Ectodermal cell (in vitro differentiated cells): ENCODE measurements around the gene PRKCB.

Experiments used
- H3K27ac ChIP-seq: 2 replicates; pipeline ENCODE4 v1.7.0; 2013; ENCODE audit warnings: mild to moderate bottlenecking, low read depth, low read length; ENCODE audit not compliant: insufficient read depth, poor library complexity, severe bottlenecking
- H3K27me3 ChIP-seq: 2 replicates; pipeline ENCODE4 v1.7.0; 2013; ENCODE audit warnings: mild to moderate bottlenecking, low read length; ENCODE audit not compliant: insufficient read depth, control insufficient read depth, poor library complexity, severe bottlenecking
- H3K36me3 ChIP-seq: one replicate; pipeline ENCODE4 v1.7.0; 2013; ENCODE audit warnings: low read length; ENCODE audit not compliant: control insufficient read depth, insufficient read depth
- H3K4me1 ChIP-seq: one replicate; pipeline ENCODE4 v1.7.0; 2013; ENCODE audit warnings: low read length; ENCODE audit not compliant: control insufficient read depth, insufficient read depth
- H3K4me3 ChIP-seq: 2 replicates; pipeline ENCODE4 v1.7.0; 2013; ENCODE audit warnings: low read depth, low read length, control low read depth; ENCODE audit not compliant: insufficient read depth
- H3K9me3 ChIP-seq: 2 replicates; pipeline ENCODE4 v1.7.0; 2013; ENCODE audit warnings: mild to moderate bottlenecking, low read length, moderate library complexity; ENCODE audit not compliant: control insufficient read depth
- WGBS, 2 experiments: methylation state at CpG; one replicate each; pipeline ENCODE4 v1.1.7; 2013; ENCODE audit warnings: missing lambda C conversion rate in 2 of 2; 5-methylcytosine and 5-hydroxymethylcytosine counted together

The PRKCB gene

DNA sequence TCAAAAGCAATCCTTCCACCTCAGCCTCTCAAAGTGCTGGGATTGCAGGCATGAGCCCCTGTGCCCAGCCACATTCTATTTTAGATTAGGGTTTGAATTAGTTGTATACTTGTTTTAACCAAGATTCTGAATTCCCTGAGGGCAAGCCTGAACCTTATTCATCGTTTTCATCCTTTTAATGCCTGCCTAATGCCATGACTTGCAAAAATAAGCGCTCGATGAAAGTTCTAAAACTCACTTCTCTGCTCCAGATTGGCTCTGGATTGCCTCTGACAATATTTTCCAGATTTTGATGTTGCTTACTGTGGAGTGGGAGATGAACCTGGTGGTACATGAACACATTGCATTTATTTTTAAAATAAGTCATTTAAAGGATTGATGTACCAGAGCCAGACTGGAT is 329.5 kb downstream of the PRKCB start:
- no peak overlapping the region for H3K27ac ChIP-seq
- H3K4me3 ChIP-seq, result no peak overlapping the region
- no peaks in the 10 kb centered on the region for H3K27me3 ChIP-seq
- H3K4me1 ChIP-seq, result peaks cover 6% of the 10 kb centered on the region
- H3K9me3 ChIP-seq, result no peaks in the 10 kb centered on the region
- no peaks in the 10 kb centered on the region for H3K36me3 ChIP-seq
- WGBS, 2 experiments, result 91 to 98% methylated on average over 3 of the region's 3 CpGs

DNA sequence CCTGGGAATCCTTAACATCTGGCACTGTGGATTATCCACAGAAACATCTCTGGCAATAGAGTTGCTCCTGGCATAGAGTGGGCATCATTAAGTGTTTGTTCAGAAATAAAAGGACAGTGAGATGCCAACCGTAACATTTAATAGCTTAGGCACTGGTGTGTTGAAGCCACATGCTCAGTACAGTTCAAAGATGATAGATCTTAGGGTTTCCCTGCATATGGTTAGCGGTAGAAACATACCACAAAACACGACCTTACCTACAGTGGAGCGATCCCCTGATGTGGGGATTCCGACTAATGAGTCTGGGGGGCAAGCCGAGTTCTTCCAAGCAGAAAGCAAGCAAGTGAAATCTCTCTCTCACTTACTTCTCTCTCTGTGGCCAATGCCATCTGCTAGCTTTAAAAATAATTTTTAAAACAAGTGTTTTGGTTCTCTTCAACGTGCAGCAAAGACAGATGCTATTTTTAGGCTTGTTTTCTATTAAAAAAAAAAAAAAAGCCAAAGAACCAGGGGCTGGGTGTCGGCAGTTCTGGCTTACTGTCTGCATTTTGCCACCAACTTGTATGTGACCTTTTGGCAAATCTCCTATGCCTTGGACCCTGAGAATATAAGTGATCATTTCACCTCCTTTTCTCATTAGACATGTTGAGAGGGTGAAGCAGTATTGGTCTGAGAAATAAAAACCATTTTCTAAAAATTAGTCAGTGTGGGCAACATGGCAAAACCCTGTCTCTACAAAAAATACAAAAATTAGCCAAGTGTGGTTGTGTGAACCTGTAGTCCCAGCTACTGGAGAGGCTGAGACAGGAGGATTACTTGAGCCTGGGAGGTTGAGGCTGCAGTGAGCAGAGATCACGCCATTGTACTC is 331.1 kb downstream of the PRKCB start:
- no peaks in the 10 kb centered on the region for H3K36me3 ChIP-seq
- H3K4me1 ChIP-seq, result peaks cover 6% of the 10 kb centered on the region
- no peaks in the 10 kb centered on the region for H3K27me3 ChIP-seq
- H3K27ac ChIP-seq, result no peak overlapping the region
- WGBS, 2 experiments, result 93 to 94% methylated on average over 9 of the region's 9 CpGs
- no peak overlapping the region for H3K4me3 ChIP-seq
- no peaks in the 10 kb centered on the region for H3K9me3 ChIP-seq

DNA sequence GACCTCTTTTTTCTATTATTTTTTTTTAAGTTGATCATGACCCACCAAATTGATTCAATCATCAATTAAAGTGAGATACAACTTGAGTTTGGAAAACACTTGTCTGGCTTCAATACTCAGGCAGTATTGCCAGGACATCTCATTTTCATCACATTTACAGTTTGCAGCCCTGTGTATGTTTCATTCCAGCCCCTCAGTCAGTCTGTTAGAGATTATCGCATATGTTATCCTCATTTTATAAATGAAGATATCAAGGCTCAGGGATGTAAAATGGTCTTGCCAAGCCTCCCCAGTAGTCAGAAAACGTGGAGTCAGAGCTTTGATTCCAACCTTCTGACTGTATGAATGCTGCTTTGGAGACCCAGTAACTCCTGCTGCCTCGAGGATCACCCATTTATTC is 333.1 kb downstream of the PRKCB start:
- no peaks in the 10 kb centered on the region for H3K36me3 ChIP-seq
- H3K27ac ChIP-seq, result no peak overlapping the region
- H3K4me3 ChIP-seq, result no peak overlapping the region
- peaks cover 5% of the 10 kb centered on the region for H3K4me1 ChIP-seq
- H3K27me3 ChIP-seq, result no peaks in the 10 kb centered on the region
- 90 to 91% methylated on average over 3 of the region's 3 CpGs for WGBS, 2 experiments
- H3K9me3 ChIP-seq, result no peaks in the 10 kb centered on the region

DNA sequence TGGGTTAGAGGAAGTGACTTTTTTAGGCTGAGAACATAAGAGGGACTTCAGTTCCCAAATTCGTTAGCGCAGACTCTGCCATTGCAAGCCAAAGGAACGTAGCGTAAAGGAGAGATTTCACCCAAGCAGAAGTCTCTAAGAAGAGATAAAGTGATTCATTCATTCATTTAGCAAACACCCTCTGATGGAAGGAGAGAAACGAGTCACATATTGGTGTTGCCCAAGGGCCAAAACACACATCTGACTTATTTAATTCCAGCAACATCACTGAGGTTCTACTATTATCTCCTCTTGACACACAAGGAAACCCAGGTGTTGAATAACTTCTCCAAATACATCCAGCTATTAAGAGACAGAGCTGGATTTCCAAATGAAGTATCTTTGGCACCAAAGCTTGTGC is 334.6 kb downstream of the PRKCB start:
- Histone ChIP-seq H3K27ac (no peak overlapping the region), H3K9me3 (no peaks in the 10 kb centered on the region), H3K4me3 (no peak overlapping the region), H3K4me1 (no peaks in the 10 kb centered on the region), H3K27me3 (no peaks in the 10 kb centered on the region), H3K36me3 (no peaks in the 10 kb centered on the region)
- 93 to 97% methylated on average over 5 of the region's 5 CpGs for WGBS, 2 experiments

DNA sequence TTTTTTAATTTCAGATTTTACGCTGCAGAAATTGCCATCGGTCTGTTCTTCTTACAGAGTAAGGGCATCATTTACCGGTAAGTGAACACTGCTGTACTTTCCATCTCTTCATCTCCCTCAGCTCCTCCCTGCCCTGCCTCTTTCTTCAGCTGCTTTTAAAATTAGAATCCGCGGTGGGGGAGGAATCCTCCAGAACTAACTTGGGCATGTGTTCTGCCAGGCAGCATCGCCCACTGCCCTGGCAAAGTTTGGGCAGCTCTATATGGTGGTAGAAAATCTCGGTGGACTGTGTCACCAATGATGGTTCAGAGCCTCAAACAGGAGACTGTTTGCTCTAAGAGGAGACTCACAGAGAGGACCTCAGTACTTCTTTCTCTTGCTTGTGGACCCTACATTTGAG is 338.7 kb downstream of the PRKCB start:
- Histone ChIP-seq H3K4me3 (no peak overlapping the region), H3K4me1 (no peaks in the 10 kb centered on the region), H3K9me3 (no peaks in the 10 kb centered on the region), H3K27me3 (no peaks in the 10 kb centered on the region), H3K27ac (no peak overlapping the region), H3K36me3 (no peaks in the 10 kb centered on the region)
- 93 to 94% methylated on average over 7 of the region's 7 CpGs for WGBS, 2 experiments

DNA sequence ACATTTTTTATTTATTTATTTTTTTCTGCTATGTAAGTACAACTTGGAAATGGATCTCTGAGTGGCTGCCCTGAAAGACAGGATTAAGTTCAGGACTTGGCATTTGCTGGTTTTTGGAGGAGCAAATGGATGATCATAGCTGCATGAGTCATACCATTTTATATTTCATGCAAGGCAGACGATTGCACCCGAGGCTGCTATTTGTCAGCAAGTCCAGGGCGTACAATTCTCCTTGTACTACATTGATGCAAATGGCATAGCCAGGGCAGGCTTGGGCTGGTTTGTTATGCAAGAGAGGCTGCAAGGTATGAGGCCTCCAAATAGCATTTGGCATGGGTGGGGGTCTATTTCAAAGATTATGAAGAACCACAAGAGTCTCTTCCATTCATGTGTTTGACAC is 339.2 kb downstream of the PRKCB start:
- Histone ChIP-seq H3K9me3 (no peaks in the 10 kb centered on the region), H3K36me3 (no peaks in the 10 kb centered on the region), H3K27ac (no peak overlapping the region), H3K4me3 (no peak overlapping the region), H3K4me1 (no peaks in the 10 kb centered on the region), H3K27me3 (no peaks in the 10 kb centered on the region)
- WGBS, 2 experiments, result 94 to 96% methylated on average over 3 of the region's 3 CpGs

DNA sequence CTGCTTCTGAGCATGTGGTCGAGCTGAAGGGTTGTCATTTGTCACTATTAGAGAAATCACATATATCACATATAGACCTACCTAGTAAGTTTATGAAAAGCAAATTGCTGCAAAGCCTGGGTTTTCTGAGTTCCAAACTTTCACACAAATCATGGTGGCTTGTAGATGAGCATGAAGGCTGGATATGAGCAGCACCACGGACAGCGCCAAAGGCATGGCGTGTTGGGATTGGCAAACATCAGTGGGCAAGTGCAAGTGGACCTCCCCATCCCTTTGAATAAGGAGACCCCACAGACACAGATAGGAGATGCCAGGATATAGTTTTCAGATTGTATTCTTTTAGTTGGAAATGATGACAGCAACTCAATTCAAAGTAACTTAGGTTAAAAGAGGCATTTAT is 342.7 kb downstream of the PRKCB start:
- no peaks in the 10 kb centered on the region for H3K36me3 ChIP-seq
- no peaks in the 10 kb centered on the region for H3K9me3 ChIP-seq
- WGBS, 2 experiments, result 38 to 57% methylated on average over 3 to 4 of the region's 4 CpGs
- H3K27me3 ChIP-seq, result no peaks in the 10 kb centered on the region
- H3K4me3 ChIP-seq, result no peak overlapping the region
- no peak overlapping the region for H3K27ac ChIP-seq
- H3K4me1 ChIP-seq, result no peaks in the 10 kb centered on the region

DNA sequence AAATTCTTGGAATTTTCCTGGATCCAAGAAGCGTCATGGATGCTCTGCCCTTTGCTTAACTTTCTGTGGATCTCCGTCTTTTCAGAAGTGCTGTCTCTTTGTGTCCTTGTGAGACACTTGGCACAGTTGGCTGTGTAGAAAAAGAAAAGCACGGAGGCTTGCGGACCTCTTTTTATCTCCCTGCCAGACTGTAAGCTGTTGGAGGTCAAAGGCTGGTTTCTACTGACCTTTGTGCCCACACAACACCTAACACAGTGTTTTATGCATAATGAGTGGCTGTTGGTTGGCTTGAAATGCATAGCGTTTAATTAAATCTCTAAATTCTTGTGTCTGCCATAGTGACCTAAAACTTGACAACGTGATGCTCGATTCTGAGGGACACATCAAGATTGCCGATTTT is 344.7 kb downstream of the PRKCB start:
- H3K9me3 ChIP-seq, result no peaks in the 10 kb centered on the region
- H3K36me3 ChIP-seq, result no peaks in the 10 kb centered on the region
- 95% methylated on average over 8 of the region's 8 CpGs for WGBS, 2 experiments
- H3K4me1 ChIP-seq, result no peaks in the 10 kb centered on the region
- no peak overlapping the region for H3K4me3 ChIP-seq
- H3K27ac ChIP-seq, result no peak overlapping the region
- no peaks in the 10 kb centered on the region for H3K27me3 ChIP-seq

DNA sequence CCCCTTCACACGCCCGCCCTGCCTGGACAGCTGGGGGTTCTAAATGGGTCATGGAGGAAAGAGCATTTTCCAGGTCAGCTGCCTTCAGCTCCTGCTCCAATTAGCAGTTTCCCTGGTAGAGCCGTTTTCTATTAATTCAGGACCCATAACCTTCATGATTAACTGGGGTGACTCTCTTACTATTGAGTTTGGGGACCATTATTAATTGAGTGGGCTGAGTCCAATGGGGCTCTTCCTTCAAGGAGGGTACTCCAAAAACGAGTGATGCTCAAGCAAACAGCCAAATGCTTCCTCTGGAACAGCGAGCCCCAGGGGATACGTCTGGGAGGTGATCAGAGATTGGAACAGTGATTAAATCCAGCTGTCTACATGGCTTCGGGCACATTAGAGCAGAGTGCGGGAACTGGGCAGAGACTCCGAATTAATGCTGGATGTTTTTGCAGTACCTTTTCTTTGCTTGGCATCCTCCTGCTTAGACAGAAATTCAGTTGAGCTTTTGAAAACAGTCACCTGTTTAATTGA is 352.3 kb downstream of the PRKCB start:
- H3K27me3 ChIP-seq, result no peaks in the 10 kb centered on the region
- H3K4me1 ChIP-seq, result no peaks in the 10 kb centered on the region
- H3K9me3 ChIP-seq, result no peaks in the 10 kb centered on the region
- WGBS, 2 experiments, result 92 to 93% methylated on average over 8 to 9 of the region's 9 CpGs
- no peak overlapping the region for H3K4me3 ChIP-seq
- no peak overlapping the region for H3K27ac ChIP-seq
- H3K36me3 ChIP-seq, result no peaks in the 10 kb centered on the region

DNA sequence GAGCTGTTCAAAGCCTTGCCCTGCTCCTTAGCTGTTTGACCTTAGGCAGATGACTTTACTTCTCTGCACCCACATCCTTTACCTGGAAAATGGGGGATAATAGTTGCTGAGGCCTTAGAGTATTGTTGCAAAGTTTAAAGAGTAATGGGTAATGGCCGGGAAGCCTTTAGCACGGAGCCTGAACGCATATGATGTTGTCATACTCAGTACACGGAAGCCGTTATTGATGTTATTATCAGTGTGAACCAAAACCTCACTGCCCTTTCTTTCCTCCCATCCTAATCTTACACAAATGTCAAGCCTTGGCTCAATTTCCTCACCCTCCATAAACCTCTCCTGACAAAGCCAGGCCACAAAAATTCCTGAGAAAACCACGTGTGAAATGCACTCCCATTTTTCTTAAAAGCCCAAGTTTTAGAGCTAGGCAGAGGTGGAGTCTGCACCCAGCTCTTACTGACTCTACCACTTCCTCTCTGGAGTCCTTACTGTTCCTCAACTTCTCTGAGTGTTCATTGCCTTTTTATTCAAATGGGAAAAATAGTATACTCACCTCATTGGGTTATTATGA is 353.1 kb downstream of the PRKCB start:
- 88% methylated on average over 6 of the region's 6 CpGs for WGBS, 2 experiments
- H3K27ac ChIP-seq, result no peak overlapping the region
- H3K27me3 ChIP-seq, result no peaks in the 10 kb centered on the region
- H3K4me1 ChIP-seq, result no peaks in the 10 kb centered on the region
- no peaks in the 10 kb centered on the region for H3K36me3 ChIP-seq
- H3K4me3 ChIP-seq, result no peak overlapping the region
- H3K9me3 ChIP-seq, result no peaks in the 10 kb centered on the region
